Bone marrow (tissue), 2 donors: Measurements from ENCODE around the gene ACADVL.
"Not testable (repeated sequence)": the region's sequence is repeated elsewhere in the genome, so short reads cannot be mapped to it uniquely, and the experiment has no call there.

Source experiments
- DNase-seq, 2 donors: peaks; one replicate each; lab custom pipeline; 2025; lab: John Stamatoyannopoulos, UW

Gene ACADVL

DNA sequence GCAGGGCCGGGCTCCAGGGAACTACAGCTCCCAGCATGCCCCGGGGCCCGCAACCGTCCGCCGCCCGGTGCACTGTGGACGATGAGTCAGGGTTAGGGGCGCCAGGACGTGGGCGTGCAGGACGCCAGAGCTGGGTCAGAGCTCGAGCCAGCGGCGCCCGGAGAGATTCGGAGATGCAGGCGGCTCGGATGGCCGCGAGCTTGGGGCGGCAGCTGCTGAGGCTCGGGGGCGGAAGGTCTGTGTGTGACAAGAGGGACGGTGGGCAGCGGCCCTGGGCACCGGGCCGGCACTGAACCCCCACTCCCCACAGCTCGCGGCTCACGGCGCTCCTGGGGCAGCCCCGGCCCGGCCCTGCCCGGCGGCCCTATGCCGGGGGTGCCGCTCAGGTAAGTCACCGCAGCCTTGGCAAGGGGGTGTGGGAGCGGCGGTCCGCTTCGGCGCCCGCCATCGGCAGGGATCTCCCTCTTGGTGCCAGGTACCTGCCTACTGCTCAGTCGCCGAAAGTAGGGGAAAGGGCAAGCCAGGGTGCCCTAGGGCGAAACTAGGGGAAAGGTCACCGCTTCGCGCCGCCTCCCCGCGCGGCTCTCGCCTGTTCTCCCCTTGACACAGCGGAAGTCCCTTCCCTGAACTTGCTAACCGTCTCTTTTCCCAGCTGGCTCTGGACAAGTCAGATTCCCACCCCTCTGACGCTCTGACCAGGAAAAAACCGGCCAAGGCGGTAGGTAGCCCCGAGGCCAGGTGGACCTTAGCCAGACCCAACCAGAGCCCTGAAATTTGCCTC, at the start of gene ACADVL, which contains the start of gene DLG4:
ACADVL (plus strand) TSS at position 127 of the 781 bp plus-strand sequence; CDS start at position 174, 47 bp downstream.
DLG4 (minus strand) TSS at position 25 of the 781 bp plus-strand sequence.
- DNase-seq: peak; percentile 50 to 56

DNA sequence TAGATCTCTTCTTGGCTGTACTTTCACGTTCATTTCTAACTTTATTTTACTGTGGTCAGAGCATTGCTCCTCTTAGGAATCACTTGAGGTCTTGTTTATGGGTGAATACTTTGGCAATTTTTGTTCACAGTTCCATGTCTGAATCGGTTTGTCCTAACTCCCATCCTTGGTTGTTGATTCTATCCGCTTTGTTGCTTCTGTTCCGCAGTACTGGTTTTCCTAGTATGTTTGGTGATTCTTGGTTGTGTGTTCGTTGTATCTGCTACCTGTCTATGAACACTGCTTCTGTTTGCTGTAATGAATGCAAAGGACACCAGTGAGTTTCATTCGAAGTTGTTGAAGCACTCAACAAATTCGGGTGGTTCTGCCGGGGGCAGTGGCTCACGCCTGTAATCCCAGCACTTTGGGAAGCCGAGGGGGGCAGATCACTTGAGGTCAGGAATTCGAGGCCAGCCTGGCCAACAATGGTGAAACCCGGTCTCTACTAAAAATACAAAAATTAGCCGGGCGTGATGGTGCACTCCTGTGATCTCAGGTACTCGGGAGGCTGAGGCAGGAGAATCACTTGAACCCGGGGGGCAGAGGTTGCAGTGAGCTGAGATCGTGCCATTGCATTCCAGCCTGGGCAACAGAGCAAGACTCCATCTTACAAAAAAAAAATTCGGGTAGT, 47.1 kb upstream of the ACADVL start:
- DNase-seq: not testable (repeated sequence)

DNA sequence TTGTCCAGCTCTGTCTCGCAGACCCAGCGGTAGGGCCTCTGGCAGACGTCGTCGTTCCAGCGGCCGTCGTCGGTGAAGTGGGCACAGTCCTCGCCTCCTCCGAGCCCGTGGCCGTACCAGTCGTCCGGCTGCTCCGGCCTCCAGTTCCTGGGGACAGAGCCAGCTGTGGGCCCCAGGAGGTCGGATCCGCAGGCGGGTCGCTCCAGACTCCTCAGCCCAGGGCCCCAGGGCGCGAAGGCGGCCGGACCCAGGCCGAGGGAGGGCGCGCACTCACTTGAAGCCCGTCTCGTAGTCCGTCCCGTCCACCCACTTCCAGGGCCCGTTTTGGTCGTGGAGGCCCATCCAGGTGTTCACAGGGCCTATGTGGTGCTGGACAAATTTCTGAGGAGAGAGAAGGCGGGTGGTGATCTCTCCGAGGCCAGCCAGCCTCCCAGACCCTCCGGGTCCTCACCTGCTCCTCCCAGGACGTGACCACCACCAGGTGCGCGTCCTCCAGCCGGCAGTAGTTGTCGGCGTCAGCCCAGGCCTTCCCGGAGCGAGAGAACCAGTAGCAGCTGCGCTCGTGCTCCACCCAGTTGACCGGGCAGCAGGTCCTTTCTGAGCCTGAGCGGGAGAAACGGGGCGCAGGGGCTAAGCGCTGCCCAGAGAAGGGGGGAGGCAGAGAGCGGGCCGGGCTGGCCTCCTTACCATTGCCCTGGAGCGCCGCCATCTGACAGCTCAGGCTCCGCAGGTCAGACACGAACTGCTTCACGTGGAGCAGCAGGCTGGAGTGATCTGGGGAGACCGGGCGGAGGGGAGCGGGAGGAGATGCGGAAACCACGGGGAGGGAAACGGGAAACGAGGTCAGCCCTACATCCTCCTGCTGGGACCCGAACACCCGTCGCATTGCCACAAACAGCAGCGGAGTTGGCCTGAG, 45.8 kb upstream of the ACADVL start:
- peak; percentile 49 to 72 for DNase-seq

DNA sequence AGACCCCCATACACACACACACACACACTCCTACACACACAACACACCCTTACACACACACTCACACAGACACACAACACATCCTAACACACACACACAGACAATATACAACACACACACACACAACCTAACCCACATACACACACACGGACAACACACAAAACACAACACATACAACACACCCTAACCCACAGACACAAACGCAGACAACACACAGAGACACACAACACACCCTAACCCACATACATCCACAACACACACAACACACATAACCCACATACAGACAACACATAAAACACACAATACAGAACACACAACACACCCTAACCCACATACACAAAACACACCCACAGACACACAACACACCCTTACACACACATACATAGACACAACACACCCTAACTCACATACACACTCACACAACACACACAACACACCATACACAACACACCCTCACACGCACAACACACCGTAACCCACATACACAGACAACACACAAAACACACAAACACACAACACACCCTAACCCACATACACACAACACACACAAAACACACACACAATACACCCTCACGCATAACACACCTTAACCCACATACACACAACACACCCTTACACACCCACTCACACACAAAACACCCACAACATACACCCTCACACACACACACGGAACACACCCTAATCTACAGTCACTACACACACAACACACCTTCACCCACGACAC, 45.0 kb upstream of the ACADVL start:
- no peak for DNase-seq

DNA sequence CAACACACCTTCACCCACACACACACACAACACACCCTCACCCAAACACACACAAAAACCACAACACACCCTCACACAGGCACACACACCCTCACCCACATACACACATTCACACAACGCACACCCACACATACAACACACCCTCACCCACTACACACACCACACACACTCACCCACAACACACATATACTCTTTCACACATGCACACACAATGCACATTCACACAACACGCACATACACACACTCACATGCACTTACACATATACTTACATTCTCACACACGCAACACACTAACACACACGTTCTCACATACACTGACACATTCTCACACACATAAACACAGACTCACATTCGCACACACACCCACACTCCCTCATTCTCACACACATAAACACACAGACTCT, 44.4 kb upstream of the ACADVL start:
- DNase-seq: no peak

DNA sequence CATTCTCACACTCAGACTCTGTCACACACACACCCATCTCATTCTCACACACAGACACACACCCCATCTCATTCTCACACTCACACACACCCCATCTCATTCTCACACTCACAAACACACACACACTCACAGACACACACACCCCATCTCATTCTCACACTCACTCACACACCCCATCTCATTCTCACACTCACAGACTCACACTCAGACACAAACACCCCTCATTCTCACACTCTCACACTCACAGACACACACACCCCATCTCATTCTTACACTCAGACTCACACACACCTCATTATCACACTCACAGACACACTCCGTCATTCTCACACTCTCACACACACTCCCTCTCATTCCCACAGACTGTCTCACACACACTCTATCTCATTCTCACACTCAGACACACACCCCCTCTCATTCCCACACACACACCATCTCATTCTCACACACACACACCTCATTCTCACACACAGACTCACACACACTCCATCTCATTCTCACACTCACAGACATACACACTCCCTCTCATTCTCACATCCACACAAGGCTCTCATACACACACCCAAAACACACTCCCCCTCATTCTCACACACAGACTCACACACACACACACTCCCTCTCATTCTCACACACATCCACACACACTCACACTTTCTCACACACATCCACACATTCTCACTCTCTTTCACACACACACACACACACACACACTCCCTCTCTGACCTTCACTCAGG, 43.5 kb upstream of the ACADVL start:
- DNase-seq: no peak

DNA sequence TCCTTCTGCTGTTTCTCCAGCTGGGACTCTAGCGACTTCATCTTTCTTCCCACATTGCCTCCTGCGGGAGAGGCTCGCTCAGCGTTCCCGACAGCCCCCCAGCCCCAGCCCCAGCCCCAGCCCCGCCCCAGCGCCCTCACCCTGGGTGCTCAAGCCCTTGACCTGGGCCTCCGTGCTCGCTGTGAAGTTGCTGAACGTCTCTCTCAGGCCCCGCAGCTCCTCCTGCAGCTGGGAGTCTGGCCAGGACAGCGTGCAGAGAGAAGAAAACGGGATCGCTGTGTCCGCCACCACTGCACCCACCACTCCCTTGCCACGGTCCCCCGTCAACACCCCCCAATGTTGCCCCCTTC, 42.9 kb upstream of the ACADVL start:
- no peak for DNase-seq

DNA sequence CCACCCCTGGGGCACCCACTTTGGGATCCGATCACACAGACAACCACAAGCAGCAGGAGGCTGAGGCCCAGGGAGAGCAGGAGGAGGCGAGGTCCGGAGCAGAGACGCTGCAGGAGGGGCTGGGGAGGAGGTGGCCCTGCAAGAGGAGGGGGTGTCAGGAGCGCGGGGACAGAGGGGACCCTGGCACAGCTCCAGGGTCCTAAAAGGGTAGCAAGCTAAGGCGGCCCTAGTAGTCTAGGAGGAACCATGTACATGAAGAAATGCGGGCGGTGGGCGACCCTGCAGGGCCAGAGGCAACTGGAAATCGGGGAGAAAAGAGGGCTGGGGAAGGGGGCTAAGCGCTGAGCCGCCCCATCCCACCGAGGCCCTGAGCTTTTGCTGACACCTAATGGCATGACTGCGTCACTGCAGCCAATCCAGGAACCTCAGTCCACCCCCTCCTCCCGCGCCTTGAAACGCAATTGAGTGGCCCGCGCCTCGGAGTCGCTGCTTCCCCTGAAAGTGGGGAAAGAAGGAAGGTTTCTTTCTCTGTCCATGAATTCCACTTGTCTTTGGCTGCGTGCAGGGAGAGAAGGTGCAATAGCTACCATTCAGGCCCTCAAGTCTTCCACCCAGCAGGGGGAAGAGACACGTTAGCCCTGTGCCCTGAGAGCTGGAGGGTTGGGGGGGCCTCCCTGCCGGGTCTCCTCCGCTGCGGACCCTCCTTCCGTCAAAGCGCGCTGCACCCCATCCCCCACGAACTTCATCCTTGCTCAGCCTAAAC, 42.4 kb upstream of the ACADVL start:
- DNase-seq: peak; percentile 17 to 34

DNA sequence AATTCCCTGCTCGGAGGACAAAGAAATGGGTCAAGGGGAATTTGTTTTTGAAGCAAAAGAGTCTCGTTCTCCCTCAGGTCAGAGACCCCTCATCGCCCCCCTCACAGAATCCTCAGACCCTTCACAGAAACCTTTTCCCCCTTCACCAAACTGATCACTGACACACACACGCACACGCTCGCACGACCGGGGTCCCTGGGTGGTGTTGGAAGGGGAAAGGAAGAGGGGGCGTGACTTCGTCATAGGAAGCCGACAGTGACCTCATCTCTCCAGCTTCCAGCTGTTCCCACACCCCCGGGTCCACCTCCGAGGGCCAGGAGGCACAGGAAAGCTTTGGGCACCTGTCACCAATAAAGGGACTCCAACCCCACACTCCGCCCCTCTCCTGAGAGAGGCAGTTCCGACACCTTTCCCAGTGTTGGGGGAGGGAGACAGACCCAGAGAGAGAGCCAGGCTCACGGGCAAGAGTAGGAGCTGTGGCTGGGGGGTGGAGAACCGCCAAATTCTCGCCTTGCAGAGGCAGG, 41.7 kb upstream of the ACADVL start:
- DNase-seq: no peak

DNA sequence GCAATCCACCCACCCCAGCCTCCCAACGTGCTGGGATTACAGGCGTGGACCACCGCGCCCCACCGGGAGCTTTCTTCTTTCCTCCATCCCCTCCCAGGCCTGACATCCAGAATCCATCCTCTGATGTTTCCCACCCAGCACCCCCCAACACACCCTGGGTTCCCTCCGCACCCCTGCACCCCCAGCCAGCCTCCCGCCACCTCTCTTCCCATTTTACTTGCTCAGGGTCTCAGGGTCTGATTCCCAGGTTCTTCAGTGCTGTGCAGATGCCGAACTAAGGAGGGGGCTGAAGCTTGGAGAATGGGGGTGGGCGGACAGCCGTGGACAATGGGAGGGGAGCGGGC, 40.8 kb upstream of the ACADVL start:
- DNase-seq: no peak

DNA sequence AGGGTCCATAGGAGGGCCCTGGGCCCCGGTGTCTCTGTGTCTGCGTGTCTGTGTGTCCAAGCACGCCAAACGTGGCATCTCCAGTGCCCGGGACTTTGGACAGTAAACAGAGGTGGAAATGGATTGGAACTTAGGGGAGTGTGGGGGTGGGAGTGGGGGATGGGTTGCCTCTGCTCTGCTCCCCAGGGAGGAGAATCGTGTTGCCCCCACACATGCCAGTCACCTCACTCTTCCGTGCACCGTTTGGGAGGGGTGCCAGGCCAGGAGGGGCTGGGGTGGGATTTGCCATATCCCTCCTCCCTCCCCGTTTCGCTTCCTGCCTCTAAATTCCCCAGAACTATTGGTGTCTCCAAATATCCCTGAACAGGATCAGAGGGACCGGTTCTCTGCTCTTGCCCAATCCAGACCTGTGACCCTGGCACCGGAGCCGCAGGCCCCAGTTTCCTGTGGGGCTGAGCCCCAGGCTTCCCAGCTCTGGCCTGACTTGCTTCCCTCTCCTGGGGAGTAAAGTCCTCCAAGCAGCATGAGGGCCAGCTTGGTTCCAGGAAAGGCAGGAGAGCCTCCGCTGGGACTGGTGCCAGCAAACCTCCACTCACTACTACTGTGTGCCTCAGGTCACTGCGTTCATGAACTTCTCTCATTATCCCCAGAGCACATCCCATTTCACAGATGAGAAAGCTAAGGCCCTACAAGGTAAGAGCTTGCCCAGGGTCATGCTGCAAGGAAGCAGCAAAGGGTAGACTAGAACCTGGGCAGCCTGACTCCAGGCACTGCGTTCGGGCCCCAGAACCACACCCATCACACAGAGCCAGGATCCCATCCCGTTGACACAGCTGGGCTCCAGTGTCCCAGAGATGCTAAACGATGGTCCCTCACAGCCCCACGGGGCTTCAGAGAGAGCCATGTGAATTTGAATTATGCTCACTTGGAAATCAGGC, 40.2 kb upstream of the ACADVL start, which contains the start of gene ASGR1:
ASGR1 (minus strand) TSS at position 54 of the 938 bp plus-strand sequence. CDS start 807 bp downstream, outside the sequence.
- no peak for DNase-seq

DNA sequence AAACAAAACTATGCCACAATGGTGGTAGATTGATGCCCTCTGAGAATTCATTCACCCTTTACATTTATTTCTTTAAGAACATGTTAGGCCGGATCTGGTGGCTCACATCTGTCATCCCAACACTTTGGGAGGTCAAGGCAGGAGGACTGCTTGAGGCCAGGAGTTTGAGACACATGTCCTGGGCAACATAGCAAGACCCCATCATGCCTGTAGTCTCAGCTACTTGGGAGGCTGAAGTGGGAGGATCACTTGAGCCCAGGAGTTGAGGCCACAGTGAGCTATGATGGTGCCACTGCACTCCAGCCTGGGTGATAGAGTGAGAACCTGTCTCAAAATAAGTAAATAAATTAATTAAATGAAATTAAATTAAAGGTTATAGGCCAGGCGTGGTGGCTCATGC, 37.6 kb upstream of the ACADVL start:
- DNase-seq: not testable (repeated sequence)

DNA sequence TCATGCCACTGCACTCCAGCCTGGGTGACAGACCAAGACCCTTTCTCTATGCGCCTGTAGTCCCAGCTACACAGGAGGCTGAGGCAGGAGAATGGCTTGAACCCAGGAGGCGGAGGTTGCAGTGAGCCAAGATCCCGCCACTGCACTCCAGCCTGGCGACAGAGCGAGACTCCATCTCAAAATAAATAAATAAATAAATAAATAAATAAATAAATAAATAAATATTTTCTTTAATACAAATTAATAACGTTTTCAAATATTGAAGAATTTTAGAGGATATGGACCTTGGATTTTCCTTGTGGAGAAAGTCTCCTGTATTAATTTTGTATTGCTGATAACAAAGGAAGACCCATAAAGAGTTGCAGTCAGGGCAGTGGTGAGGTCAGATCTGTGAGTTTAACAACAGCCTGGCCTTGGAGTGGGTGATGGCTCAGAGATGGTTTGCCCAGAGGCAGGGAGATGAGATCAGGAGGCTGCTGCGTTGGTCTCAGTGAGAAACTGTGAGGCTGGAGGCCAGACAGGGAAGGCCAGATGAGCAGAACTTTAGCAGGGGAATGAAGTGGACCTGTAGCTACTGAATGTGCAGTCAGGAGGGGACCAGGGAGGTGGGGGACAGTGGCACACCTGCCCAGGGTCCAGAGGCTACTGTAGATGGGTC, 36.2 kb upstream of the ACADVL start:
- no peak for DNase-seq

DNA sequence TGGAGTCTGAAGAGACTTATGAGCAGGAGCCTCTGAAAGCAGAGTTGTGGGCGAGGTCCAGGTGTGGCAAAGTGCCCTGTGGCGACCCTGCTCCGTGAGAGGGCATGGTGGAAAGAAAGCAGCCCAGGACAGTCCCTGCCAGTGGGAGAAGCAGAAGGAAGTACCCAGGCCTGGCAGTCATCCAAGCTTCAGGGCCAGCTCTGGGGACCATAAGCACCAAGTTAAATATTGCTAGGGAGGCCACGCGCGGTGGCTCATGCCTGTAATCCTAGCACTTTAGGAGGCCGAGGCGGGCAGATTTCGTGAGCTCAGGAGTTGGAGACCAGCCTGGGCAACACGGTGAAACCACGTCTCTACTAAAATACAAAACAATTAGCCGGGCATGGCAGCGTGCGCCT, 35.6 kb upstream of the ACADVL start:
- DNase-seq: no peak

DNA sequence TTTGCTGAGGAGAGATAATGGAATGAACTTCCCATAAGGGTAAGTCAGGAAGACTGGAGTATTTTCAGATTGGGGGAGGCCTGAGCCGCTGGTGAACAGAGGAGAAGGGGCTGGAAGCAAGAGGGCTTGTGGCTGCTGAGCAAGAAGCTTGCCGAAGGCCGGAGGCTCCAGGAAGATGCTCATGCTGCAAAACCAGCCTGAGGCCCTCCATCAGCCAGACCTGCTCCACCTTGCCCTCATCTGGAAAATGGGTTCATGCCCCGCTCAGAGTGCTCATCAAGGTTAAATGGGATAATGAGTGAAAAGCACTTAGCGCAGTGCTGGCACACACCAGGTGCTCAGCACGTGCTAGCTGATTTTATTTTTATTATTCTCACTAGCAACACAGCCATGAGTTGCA, 35.1 kb upstream of the ACADVL start:
- no peak for DNase-seq

DNA sequence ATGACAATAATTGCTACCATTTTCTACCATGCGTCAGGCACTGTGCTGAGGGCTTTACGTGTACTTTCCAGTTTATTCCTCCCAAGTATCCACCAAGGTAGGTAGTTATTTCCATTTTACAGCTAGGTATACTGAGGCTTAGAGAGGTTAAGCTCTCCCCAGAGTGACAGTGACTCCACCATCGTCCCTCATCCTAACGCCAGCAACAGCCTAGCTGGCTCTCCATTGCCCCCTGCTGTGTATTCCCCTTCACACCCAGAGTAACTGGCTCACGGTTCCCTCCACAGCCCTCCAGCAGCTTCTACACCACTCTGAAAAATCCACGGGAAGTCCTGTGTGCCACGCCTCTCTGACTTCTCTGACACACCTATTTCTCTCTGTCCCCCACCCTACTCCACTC, 33.5 kb upstream of the ACADVL start:
- no peak for DNase-seq

DNA sequence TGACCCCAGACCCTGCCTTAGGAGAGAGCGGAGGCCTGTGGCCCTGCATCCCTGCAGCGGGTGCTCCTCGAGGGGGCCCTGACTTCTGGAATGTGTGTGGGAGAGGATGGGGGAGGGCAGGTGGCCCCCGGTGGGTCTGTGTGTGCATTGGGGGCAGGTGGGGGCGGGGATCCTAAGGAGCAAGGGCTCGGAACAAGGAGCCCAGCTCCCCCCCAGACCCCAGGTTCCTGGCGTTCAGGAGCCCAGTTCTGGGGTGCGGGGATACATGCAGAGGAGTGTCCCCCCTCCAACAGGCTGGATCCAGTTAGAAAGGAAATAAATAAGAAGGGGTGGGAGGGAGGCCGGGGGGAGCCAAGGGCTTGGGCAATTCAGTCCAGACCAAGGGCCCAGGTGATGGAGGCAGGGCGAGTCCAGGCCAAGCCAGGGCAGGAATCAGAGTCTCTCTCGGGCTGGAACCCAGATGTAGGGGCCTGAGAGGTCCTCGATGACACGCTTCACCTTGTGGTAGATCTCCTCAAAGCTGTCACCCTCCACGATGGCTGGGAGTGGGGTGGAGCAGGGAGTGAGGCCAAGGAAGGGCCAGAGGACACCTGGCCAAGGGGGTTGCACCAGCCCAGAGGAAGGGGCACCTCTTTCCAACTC, 29.3 kb upstream of the ACADVL start:
- DNase-seq: no peak

DNA sequence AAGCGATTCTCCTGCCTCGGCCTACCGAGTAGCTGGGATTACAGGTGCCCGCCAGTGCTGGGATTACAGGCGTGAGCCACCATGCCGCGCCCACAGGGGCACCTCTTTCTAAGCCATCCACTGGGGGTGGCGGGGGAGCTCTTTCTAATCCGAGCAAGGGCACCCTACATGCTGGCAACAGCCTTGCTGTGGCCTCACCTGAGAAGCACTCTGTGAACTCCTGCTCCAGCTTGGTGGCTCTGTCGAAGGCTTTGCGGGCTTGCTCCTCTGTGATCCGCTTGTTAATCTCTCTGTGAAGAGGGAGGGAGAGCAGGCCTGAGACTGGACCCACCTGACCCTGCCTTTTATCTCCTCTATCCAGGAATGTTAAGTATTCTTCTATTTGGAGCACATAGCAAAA, 28.7 kb upstream of the ACADVL start:
- DNase-seq: no peak
